GM18858 (cell line): ENCODE measurements around the gene DNMBP.
"Not testable (repeated sequence)": the region's sequence is repeated elsewhere in the genome, so short reads cannot be mapped to it uniquely, and the experiment has no call there.

ENCODE experiments used
- ATAC-seq: cut with Tn5 transposase; IDR thresholded peaks from one replicate; pipeline ENCODE4 v1.9.1; 2021; ENCODE audit not compliant: unreplicated experiment

The DNMBP gene

DNA sequence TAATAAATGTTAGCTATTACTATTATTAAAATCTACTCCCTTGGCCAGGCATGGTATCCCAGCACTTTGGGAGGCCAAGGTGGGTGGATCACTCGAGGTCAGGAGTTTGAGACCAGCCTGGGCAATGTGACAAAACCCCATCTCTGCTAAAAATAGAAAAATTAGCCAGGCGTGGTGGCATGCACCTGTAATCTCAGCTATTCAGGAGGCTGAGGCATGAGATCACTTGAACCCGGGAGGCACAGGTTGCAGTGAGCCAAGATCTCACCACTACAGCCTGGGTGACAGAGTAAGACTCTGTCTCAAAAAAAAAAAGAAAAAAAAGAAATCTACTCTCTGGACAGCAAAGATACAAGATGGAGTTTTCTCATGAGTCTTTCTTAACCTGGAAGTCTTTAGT is 56.2 kb downstream of the DNMBP start:
- ATAC-seq, result not testable (repeated sequence)

DNA sequence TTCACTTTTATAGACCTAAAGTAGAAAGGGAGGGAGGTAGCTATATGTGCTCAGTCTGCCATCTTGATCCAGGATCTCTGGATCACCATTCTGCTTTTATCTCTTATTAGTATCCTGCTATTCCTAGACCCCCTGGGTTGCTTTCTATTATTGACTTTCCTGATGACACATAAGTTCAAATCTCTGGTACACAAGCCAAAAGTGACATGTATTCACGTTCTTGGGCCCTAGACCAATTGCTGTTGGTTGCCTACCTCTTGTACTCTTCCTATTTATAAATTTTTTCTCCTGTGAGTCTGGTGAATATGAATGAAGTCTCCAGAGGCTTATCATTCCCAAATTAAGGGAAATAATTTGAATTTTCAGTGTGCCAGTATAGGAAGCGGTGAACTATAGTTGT is 56.9 kb downstream of the DNMBP start:
- no peak for ATAC-seq

DNA sequence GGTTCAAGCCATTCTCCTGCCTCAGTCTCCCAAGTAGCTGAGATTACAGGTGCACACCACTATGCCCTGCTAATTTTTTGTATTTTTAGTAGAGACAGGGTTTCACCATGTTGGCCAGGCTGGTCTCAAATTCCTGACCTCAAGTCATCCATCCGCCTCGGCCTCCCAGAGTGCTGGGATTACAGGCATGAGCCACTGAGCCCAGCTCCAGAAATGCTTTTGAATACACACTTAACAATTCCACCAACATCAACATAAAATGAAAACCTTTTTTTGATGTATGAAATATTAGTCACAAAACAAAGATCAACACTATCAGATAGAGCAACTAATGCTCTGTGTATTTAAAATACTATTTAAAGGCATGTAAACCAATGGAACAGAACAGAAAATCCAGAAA is 63.7 kb downstream of the DNMBP start:
- not testable (repeated sequence) for ATAC-seq

DNA sequence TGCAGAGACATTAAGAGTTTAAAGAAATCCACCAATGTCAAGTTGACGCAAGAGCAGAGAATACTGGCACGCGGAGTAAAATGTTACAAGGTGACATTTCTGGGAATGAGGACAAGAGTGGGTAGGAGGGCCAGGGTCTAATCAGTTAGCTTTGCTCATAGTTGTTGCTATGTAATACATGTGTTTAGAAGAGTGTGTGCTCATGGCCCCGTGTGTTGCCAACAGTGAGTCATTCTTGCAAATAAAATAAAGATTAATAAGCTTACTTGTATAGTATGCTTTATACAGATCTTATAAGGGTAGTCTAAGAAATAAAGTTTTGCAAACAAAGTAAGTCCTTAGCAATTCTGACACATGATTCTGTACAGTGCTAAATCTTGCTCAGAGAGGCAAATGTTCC is 64.5 kb downstream of the DNMBP start:
- ATAC-seq, result no peak

DNA sequence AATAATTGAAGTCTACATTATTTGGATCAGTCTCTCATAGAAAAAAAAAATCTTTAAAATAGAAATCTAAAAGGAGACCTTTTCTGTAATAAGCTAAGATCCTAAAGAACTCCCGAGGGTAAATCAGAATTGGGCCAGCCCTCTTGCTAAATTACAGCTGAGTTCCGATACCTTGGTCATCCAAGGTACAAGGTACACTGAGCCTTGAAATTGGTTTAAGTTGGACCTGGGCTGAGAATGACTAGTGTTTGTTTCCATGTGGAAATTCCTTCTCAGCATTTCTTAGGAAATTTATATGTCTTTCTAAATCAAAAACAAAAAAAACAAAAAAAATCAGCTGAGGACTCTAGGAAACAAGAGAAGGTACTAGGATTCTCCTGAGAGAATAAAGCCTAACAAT is 64.9 kb downstream of the DNMBP start:
- no peak for ATAC-seq

DNA sequence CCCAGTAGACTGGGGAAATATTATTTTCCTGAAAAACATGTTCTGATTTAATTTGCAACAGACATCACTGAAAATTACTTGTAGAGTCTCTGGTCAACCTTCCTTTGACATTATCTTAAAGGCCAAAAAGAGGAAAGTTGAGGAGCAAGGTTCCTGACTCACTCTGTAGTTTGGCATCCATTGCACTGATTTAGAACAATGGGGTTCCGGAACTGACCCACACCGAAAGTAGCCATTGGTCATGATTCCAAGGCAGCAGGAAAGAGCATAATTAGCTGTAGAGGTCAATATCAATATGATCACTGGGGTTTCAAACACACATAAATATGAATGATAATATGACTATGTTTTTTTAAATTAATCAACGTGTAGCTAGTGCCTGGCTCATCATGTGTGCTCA is 65.8 kb downstream of the DNMBP start:
- ATAC-seq, result no peak

DNA sequence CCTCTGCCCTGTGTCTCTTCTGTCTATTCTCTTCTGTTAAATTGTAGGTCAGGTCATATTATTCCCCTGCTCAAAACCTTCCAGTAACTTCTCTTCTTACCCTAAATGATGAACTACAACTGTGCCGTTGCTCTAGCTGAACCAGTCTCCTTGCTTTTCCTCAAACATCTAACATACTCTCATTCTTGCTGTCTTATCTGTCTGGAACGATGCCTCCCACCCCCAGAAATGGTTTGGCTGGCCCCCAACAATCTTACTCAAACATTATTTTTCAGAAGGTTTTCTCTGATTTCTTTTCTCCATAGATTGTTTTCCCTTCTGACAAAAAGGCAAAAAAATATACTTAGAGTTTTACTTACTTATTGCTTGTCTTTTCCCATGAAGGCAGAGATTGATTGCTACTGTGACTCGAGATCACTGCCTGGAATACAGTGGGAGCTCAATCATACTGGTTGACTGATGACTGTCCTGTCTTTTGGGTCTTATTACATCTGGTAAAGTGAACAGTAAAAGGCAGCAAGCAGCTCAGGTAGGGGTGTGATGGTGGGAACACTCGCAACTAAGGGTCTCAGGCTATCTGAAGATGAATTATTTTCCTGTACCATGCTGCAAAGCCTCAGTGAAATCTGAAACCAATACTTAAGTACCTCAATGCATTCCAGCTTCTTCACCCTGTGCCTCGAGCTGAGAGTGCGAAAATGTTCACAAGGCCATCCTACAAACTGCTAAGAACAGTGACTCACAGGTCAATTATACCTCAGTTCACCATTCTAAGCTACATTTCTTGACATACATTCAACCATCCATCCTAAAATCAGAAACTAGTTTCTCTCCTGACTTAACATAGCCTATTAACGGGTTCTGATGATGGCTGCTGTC is 67.6 kb downstream of the DNMBP start:
- ATAC-seq, result no peak

DNA sequence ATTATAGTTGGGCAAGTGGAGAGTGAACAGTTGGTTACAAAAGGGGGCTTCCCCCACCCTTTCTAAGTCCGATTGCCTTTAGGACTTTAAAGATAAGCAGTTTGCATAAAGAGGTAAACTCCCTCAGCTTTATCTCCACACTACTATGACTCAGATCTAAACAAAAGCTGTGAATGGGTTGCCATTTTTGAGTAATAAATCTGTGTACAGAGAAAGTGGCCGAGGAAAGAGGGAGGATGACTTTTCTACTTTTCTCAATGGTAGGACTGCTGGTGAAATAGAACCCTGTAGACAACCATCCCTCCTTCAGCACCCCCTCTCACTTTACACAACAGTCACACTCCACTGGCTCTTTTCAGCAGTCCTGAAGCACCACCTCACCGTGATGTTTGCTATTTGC is 71.2 kb downstream of the DNMBP start:
- peak; percentile 95 for ATAC-seq

DNA sequence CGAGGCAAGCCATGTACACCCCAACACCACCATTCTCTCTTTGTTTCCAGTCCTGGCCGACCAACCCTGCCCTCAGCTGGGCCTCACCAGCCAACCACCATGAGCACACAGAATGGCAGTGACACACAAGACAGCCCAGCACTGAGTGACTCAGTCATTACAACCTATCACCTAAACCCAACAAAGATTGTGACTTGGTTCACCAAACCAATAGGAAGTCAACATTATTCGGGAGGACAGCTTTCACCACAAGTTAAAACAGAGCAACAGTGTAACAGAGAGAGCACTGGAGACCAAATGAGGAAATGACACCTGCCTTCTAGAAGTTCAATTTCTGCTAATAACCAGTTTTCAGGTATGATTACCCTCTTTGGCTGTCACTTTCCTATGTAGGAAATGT is 72.1 kb downstream of the DNMBP start:
- ATAC-seq, result no peak

DNA sequence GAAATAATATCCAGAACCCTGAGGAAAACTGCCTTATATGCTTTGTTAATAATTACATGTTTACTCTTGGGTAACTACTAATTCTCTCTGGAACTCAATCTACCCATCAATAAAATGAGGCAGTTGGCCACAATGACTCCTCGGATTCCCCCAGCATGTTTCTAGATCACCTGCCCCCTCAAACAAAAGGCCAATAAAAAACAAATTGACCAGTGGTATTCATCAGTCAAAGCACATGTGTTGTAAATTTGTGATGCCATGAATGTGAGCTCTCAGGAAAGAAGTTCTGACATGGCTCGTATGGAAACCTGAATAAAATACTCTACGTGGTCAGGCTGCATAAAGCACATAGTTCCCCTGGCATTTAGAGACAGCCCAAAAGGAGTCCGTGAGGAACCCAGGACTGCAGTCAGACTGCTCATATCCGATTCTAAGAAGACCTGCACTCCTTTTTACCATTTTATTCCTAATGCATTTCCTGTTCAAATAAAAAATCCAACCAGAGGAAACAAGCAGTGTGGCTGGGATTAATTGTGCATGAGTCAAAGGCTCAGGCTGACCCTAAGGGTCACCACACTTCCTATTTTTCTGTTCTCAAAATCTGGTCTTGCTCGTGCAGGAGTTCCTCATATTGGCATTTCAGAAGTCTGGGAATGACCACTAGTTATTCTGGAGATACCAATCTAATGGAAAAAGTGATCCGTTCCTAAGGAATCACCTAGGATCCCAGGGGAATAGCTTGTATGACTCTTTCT is 77.4 kb downstream of the DNMBP start:
- not testable (repeated sequence) for ATAC-seq

DNA sequence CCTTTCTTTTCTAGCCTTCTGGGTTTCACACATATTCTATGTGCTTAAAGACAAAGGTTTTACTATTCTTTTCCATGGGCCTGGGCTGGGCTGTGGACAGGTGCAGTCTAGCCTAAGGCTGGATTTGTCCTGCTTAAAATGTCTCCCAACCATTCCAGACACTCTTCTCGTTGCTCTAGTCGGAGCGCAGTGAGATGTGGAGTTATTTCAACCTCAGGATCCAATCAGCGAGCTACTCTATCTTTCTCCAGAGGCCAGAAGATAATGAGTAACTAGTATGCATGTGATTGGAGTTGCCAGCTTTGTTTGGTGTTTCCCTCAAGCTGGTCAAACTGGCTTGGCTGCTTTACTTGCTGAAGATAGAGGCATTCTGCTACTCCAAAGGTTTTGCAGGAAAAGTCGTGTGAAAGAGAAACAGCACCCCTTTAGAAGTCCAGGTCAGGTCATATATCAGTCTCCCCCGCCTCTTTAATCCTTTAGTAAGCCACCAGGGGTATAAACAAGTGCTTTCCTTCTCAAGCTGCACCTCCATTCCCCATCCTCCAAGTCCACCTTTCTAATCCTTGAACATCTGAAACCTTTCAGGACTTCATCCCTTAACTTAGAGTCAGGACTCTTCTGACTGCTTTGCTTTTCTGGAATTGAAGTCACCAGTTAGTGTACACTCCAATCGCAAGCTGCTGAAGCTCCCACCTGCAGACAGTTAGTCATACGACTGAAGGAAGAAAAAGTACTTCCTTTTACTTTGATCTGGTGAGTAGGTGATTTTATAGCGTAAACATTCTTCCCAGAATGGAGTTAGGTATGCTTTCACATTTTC is 78.8 kb downstream of the DNMBP start:
- no peak for ATAC-seq

DNA sequence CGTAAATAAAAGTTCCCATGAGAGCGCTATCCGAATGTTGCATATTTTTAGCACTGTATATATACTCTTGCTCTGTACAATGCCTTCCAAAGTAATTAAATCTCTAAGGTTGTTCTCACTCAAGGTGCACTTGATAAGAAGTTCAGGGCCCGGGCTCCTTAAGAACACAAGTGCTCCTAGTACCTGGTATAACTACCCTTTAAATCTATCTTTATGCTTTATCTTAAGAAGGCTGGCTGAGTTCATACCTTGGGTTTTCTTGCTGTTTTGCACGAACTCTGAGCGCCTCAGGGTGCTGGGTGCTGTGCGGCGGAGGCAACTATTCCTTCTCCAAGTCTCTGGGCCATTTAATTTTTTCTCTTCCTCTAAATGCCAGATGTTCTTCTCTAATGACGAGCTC is 80.4 kb downstream of the DNMBP start:
- ATAC-seq, result no peak

DNA sequence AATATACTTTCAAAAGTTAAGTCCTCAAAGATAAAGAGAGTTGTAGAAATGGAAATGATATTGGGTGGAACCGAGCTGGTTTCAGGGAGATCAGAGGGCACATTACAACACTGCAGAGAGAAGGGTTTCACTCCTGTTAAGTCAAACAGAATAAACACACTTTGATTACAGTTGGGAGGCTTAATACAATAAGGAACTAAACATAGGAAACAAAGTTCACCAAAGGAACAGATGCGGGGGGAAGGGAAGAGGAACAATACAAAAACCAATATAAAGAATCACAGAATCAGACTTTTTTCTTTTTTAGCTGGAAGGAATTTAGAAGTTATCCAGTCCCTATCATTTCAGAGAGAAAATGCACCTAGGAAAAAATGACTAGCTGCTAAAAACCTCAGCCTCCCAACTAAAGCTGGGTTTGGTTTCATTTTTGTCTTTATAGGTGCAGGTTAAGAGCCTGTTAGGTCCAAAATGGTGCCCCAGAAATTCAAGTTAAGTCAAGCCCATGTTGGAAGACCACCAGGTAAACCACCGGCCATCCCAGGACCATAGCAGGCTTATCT is 81.9 kb downstream of the DNMBP start:
- no peak for ATAC-seq

DNA sequence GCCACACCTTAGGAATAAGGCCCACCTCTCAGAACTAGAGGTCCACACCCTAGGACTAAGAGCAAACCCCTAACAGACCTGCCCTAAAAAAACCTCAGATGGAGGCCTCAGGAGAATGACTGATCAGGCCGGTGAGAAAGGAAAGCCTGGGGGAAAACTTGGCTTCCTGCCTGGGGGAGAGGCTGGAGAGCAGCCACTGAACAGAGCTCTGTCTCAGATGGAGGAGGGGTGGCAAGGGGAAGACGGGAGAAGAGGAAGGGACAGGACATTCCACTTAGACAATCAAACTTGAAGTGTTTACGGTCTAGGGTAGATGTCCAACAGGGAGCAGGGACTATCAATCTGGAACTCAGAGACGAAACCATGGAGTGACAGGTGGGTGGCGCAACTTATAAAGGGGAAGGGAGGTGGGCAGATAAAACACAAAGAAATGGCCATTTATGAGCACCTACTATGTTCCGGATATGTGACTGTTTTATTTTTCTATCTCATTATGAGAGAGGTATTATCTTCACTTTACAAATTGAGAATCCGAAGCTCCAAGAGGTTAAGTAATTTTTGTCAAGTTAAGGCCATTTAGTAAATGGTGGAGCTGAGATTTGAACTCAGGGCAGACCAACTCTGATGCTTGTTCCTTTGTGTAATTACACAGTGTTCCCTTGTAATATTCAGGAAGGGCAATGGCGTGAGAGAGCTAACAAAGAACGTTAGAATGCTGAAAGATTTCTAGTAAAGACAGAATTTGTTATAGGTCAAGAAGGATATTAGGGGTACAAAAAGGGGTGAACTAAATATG is 82.6 kb downstream of the DNMBP start:
- no peak for ATAC-seq

DNA sequence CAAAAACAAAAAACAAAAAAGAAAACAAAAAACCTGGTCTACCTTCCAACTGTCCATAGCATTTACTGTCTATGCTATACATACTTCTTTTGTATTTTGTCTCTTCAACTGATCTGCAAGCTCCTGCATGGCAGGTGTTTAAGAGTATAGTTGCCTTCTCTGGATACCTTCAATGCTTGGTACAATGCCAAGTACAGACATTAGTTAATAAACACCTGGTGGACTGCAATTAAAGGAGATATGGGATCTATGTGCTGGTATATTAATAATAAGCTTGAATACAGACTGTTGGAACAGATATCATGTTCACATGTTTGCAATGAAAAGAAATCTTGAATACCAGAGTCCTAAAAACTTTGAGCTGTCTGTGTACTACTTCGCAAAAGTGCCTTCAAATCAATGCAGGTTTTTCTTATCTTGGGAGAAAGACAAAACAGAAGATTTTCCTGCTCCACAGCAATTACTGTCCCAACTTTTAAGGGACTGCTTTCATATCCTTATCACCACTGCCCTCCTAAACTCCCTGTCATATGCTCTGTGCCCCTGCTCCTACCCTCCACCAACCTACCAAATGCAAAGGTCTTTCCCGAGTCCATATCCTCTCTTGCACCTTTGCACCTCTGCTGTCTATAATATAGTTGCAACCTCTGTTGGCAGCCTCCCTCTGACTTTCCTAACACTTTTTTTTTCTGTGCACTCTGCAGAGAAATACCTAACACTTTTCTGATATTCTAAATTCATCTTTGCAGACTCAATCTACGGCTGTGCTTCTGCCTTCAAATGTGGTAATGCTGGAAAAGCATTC is 85.1 kb downstream of the DNMBP start:
- ATAC-seq, result no peak

DNA sequence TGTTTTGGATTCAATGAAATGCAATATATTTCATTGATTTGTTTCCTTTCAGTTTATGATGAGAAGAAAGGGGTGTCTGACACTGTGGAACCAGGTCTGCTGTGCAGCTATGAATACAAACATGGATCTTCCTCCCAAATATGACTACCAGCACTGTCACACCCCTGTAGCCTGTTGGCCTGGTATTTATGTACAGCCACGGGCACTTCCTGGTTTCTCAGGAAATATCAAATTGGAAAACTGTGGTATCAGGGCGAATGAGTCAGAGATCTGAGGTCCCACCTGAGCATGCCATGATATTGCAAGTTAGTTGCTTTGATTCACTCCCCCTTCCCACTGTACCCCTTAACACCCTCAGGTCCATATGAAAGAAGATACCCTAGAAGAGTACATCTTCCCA is 87.8 kb downstream of the DNMBP start:
- no peak for ATAC-seq

DNA sequence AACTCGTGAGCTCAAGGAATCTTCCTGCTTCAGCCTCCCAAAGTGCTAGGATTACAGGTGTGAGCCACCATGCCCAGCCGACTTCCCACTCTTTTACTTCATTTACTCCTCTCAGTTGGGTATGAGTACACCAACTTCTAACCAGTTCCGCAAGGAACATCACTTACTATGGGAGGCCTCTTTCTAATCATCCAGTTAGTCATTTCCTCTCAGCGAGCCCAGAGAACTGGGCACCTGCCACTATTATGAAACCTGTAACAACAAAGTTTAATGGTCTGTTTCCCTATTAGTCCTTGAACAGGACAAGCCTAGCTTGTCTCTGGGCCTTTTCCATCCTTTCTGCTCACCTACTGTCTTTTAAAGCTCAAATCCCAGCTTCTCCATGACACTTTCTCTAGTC is 88.8 kb downstream of the DNMBP start:
- ATAC-seq, result no peak

DNA sequence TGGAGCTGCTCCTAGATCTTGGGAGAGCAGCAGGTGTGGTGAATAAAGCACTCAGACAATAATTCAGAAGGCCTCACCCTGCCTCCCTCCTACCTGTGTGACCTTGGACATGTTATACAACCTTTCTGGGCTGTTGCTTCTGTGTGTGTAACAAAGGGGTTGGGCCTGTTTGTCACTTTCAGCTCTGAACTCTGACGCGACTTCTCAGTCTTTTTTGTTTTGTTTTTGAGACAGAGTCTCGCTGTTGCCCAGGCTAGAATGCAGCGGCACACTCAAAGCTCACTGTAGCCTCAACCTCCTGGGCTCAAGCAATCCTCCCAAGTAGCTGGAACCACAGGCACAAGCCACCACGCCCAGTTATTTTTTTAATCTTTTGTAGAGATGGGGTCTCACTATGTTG is 89.3 kb downstream of the DNMBP start:
- ATAC-seq, result no peak

DNA sequence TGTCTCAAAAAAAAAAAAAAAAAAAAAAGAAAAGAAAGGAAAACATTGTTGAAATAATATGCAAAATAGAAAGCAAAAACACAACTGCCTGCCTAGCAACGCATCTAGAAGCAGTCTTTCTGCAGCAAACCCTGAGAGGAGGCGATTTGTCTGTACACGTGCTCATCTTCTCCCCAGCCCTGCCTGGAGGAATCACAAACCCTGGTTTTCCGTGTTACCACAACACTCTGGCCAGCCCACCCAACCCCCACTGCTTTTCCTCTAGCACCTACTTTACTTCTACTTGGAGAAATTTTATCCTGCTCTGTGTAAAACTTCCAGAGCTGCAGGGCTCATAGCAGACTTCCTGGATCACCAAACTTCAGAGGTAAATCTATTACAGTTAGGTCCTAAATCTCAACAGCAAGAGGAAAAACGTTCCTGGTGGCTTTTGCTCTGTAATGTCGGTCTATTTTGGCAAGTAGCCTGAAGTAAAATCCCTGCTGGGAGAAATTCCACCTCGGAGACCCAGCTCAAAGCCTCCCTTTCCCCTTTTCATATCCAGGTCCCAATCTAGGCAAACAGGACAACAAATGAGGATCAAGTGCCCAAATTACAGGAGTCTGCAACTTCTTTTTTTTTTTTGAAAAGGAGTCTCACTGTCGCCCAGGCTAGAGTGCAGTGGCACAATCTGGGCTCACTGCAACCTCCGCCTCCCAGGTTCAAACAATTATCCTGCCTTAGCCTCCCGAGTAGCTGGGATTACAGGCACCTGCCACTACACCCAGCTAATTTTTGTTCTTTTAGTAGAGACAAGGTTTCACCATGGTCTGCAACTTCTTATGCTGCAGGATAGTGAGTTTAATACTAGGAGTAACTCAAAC is 91.6 kb downstream of the DNMBP start:
- ATAC-seq, result no peak
